Panc1 (cell line): ENCODE measurements around the gene DEFB108B. TPM values are rescaled to one million over a fixed set of nuclear protein-coding genes. Genes with fewer than 3 reads are reported as not detected.
"Not testable (repeated sequence)": the region's sequence is repeated elsewhere in the genome, so short reads cannot be mapped to it uniquely, and the experiment has no call there.

Source experiments
- ATAC-seq: fragments of 200-7000 bp; cut with Tn5 transposase; 2 replicates; pipeline ENCODE4 v1.9.1; 2020; ENCODE audit warnings: mild to moderate bottlenecking, moderate library complexity
- BruUV-seq: library from RNA; stranded (reverse); fragments of 400-500 nt; replicated peaks from 2 replicates; lab custom pipeline; 2021; lab: Mats Ljungman, UMichigan
- CTCF ChIA-PET: fragments of 300-600 bp; sonication (Branson Sonifier 250); formaldehyde crosslinking; loops from one replicate; lab custom pipeline; 2022; ENCODE audit warnings: antibody characterized with exemption; lab: Charles Lee
- POLR2A ChIA-PET: fragments of 300-600 bp; sonication (Branson Sonifier 250); formaldehyde crosslinking; loops from one replicate; lab custom pipeline; 2022; ENCODE audit warnings: antibody characterized with exemption; lab: Charles Lee
- DNase-seq: peaks from one replicate; pipeline ENCODE4 v3.0.0-alpha.2; 2010; ENCODE audit warnings: low read depth, low spot score
- H3K27ac ChIP-seq: 2 replicates; pipeline ENCODE4 v1.5.1; 2011; ENCODE audit warnings: mild to moderate bottlenecking, low read length, inconsistent platforms
- H3K27me3 ChIP-seq: fragments of 200-500 bp; sonication (Bioruptor generic); 2 replicates; pipeline ENCODE4 v1.6.0; 2014; ENCODE audit warnings: low read length, inconsistent platforms; ENCODE audit not compliant: control insufficient read depth, insufficient read depth
- H3K36me3 ChIP-seq: fragments of 200-500 bp; sonication (Bioruptor generic); 2 replicates; pipeline ENCODE4 v1.5.1; 2014; ENCODE audit warnings: inconsistent platforms, mild to moderate bottlenecking, low read length, moderate library complexity; ENCODE audit not compliant: control insufficient read depth, insufficient read depth
- H3K4me1 ChIP-seq: 2 replicates; pipeline ENCODE4 v1.5.1; 2011; ENCODE audit warnings: inconsistent platforms, mild to moderate bottlenecking, low read length, moderate library complexity; ENCODE audit not compliant: control insufficient read depth, insufficient read depth
- H3K4me3 ChIP-seq, 2 experiments: 2 replicates each; pipeline ENCODE4 v1.5.1; 2011 to 2012; ENCODE audit warnings: low read depth in 2 of 2, low read length in 2 of 2, mild to moderate bottlenecking in 2 of 2, inconsistent platforms in 1 of 2, moderate library complexity in 1 of 2
- H3K9me3 ChIP-seq: fragments of 200-500 bp; sonication (Bioruptor generic); 2 replicates; pipeline ENCODE4 v1.5.1; 2014; ENCODE audit warnings: low read depth, mild to moderate bottlenecking, inconsistent platforms, low read length, moderate library complexity; ENCODE audit not compliant: control insufficient read depth, insufficient read depth
- in situ Hi-C: cut with HindIII; loops from 2 replicates; pipeline ENCODE4 v1.10.0; 2016; ENCODE audit warnings: low sequenced_read_pairs, low pct_unique_long_range_greater_than_20kb
- intact Hi-C: fragments of 100-400 bp; cut with micrococcal nuclease; formaldehyde crosslinking; loops from one replicate; pipeline ENCODE4 v1.10.0; 2022; ENCODE audit not compliant: unreplicated experiment
- total RNA-seq: library from RNA; stranded (reverse); gene quantifications from one replicate; pipeline ENCODE4 v1.2.1, GENCODE V29; 2021; ENCODE audit not compliant: unreplicated experiment
- TF ChIP-seq, protein P1 (sequence below): fragments of 450-650 bp; IDR thresholded peaks from 2 replicates; pipeline ENCODE4 v1.5.1; 2017; ENCODE audit warnings: mild to moderate bottlenecking

Gene DEFB108B
- total RNA-seq, 1 experiment from 2014 or later = not detected

GRCh38 chr11:71863978-71864627 lies 31.1 kb downstream of the DEFB108B start:
- intact Hi-C loops, in situ Hi-C loops: not testable (repeated sequence)
- ATAC-seq = peak; percentile 98

DNA sequence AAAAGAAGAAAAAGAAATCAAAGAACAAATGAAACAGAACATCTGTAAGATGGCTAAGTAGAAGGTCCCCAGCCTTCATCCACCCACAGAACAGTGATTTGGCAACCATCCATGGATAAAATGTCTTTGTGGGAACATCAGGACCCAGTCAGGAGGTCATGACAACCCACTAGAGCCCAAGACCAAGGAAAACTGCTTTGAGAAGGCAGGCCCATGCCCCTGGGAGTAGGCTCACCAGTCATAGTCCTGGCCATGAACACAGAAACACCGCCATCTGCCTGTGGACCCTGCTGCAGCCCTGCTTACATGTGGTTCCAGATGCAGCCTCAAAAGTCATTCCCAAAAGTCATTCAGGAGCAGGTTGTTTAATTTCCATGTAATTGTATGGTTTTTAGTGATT lies 34.2 kb downstream of the DEFB108B start:
- TF ChIP-seq, protein P1, sequence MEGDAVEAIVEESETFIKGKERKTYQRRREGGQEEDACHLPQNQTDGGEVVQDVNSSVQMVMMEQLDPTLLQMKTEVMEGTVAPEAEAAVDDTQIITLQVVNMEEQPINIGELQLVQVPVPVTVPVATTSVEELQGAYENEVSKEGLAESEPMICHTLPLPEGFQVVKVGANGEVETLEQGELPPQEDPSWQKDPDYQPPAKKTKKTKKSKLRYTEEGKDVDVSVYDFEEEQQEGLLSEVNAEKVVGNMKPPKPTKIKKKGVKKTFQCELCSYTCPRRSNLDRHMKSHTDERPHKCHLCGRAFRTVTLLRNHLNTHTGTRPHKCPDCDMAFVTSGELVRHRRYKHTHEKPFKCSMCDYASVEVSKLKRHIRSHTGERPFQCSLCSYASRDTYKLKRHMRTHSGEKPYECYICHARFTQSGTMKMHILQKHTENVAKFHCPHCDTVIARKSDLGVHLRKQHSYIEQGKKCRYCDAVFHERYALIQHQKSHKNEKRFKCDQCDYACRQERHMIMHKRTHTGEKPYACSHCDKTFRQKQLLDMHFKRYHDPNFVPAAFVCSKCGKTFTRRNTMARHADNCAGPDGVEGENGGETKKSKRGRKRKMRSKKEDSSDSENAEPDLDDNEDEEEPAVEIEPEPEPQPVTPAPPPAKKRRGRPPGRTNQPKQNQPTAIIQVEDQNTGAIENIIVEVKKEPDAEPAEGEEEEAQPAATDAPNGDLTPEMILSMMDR = peak; percentile 14; the same call in 1 of the 2 replicates
- H3K9me3 ChIP-seq, DNase-seq, H3K36me3 ChIP-seq, in situ Hi-C loops, POLR2A ChIA-PET, H3K27ac ChIP-seq, H3K27me3 ChIP-seq, CTCF ChIA-PET, H3K4me3 ChIP-seq, intact Hi-C loops, BruUV-seq, H3K4me1 ChIP-seq, ATAC-seq: not testable (repeated sequence)

More at GRCh38 chr11:71863978-71864627, 31.1 kb downstream of the DEFB108B start:
- POLR2A ChIA-PET, BruUV-seq, H3K27ac ChIP-seq, H3K4me1 ChIP-seq, H3K9me3 ChIP-seq, H3K27me3 ChIP-seq, H3K36me3 ChIP-seq, H3K4me3 ChIP-seq: not testable (repeated sequence)
- peak; percentile 47 for DNase-seq
- TF ChIP-seq, protein P1 = peak; percentile 93
- CTCF ChIA-PET = interaction anchor here (0.6 to 1.1 kb wide), 5 partner anchors 18 to 273 kb away, joined by 3 to 6 read pairs (median 3); no protein-coding TSS in a partner anchor

GRCh38 chr11:71869931-71870330 lies 36.9 kb downstream of the DEFB108B start:
- ATAC-seq, H3K36me3 ChIP-seq, H3K4me3 ChIP-seq, H3K4me1 ChIP-seq, DNase-seq, H3K27ac ChIP-seq, BruUV-seq, CTCF ChIA-PET, intact Hi-C loops, POLR2A ChIA-PET, in situ Hi-C loops, H3K27me3 ChIP-seq, H3K9me3 ChIP-seq: not testable (repeated sequence)

DNA sequence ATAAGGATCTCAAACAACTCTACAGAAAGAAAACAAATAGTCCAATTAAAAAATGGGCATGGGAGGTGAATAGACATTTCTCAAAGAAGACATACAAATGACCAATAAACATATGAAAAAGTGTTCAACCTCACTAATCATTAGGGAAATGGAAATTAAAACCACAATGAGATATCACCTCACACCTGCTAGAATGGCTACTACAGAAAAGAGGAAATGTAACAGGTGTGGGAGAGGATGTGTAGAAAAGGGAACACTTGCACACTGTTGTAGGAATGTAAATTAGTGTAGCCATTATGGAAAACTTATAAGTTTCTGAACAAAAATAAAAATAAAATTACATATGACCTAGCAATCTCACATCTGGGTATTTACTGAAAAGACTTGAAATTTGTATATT lies 37.7 kb downstream of the DEFB108B start:
- ATAC-seq, H3K4me1 ChIP-seq, in situ Hi-C loops, BruUV-seq, DNase-seq, H3K27me3 ChIP-seq, H3K27ac ChIP-seq, H3K4me3 ChIP-seq, intact Hi-C loops, H3K9me3 ChIP-seq, CTCF ChIA-PET, H3K36me3 ChIP-seq: not testable (repeated sequence)
- POLR2A ChIA-PET = interaction anchor here (0.6 kb wide), 1 partner anchor 1593 kb away, joined by 17 read pairs; no protein-coding TSS in a partner anchor

DNA sequence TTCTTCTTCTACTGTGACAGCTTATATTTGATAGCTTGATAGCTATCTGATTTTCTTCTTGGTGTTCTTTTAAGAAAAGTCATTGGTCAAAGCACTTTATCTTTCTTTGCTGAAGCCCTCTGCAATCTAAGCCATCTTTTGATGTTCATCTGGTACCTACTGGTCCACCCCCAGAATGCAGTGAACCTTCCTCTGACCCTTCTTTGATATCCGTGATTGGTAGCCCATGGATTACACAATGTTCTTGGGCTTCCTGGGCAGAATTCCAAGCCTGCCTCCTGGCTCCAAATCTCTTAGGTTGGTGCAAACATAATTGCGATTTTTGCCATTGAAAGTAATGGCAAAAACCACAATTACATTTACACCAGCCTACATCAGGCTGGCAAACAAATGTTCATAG lies 43.3 kb downstream of the DEFB108B start:
- CTCF ChIA-PET, BruUV-seq, intact Hi-C loops: not testable (repeated sequence)

GRCh38 chr11:71878059-71878458 lies 45.1 kb downstream of the DEFB108B start, which contains the start of gene DEFB131B:
TSS of gene DEFB131B (plus strand) at chr11:71878453. CDS start at chr11:71878453, 0 bp downstream.
- CTCF ChIA-PET, POLR2A ChIA-PET, in situ Hi-C loops, ATAC-seq, H3K27ac ChIP-seq, BruUV-seq, H3K9me3 ChIP-seq, H3K27me3 ChIP-seq, H3K36me3 ChIP-seq, H3K4me1 ChIP-seq, DNase-seq, H3K4me3 ChIP-seq, intact Hi-C loops: not testable (repeated sequence)

More for the DNA sequence above, 43.3 kb downstream of the DEFB108B start:
- H3K4me1 ChIP-seq, H3K9me3 ChIP-seq, in situ Hi-C loops, H3K36me3 ChIP-seq, DNase-seq, ATAC-seq, H3K27me3 ChIP-seq, H3K4me3 ChIP-seq, POLR2A ChIA-PET, H3K27ac ChIP-seq: not testable (repeated sequence)
